Spleen (tissue), 7 donors: ENCODE data around the gene ZNF598.

Experiments
- POLR2A ChIP-seq, 3 donors: fragments of 450-650 bp; IDR thresholded peaks; one replicate each; pipeline ENCODE4 v1.5.1; 2017; ENCODE audit warnings: antibody characterized with exemption in 3 of 3, mild to moderate bottlenecking in 1 of 3
- POLR2AphosphoS5 ChIP-seq, 3 donors: sonication (generic); formaldehyde crosslinking; IDR thresholded peaks; one replicate each; pipeline ENCODE4 v1.5.1; 2017; ENCODE audit warnings: antibody characterized with exemption in 3 of 3
- TF ChIP-seq, protein P1 (sequence below), 11 experiments: fragments of 200-600 bp in 7 of 11; fragments of 450-650 bp in 4 of 11; sonication (generic) in 4 of 11; IDR thresholded peaks in 8 of 11; conservative IDR thresholded peaks in 3 of 11; 1 replicate in 7 of 11; 2 replicates in 4 of 11; pipeline versions ENCODE4 v1.4.0 to v1.8.0; 2016 to 2021; ENCODE audit warnings: antibody characterized with exemption in 11 of 11, inconsistent platforms in 4 of 11, mild to moderate bottlenecking in 1 of 11
- donor health status: DM: no; HTN: no; CAD: no; lungs with moderate emphysema.
- donor health status: DM: no; HTN: no; CAD: no.
- donor health status: DM: no; HTN: no; CAD: no.

- TF ChIP-seq, protein P1, sequence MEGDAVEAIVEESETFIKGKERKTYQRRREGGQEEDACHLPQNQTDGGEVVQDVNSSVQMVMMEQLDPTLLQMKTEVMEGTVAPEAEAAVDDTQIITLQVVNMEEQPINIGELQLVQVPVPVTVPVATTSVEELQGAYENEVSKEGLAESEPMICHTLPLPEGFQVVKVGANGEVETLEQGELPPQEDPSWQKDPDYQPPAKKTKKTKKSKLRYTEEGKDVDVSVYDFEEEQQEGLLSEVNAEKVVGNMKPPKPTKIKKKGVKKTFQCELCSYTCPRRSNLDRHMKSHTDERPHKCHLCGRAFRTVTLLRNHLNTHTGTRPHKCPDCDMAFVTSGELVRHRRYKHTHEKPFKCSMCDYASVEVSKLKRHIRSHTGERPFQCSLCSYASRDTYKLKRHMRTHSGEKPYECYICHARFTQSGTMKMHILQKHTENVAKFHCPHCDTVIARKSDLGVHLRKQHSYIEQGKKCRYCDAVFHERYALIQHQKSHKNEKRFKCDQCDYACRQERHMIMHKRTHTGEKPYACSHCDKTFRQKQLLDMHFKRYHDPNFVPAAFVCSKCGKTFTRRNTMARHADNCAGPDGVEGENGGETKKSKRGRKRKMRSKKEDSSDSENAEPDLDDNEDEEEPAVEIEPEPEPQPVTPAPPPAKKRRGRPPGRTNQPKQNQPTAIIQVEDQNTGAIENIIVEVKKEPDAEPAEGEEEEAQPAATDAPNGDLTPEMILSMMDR (IDR thresholded peaks at IDR 0.05 in 8 of 11, conservative IDR thresholded peaks at IDR 0.05 in 3 of 11), result peak in 3 of 11 experiments; percentile 26 to 42 (median 32)
- TF ChIP-seq POLR2A (IDR thresholded peaks at IDR 0.05) (peak; percentile 68 to 98 (median 83)), POLR2AphosphoS5 (IDR thresholded peaks at IDR 0.05) (peak; percentile 99 to 100 (median 100))
These were observed 37.7 kb downstream of the ZNF598 start, which contains the start of gene TBL3 for GRCh38 chr16:1971796-1972489.
